HCT116 (cell line): ENCODE data around the gene EVC2. TPM values are rescaled to one million over a fixed set of nuclear protein-coding genes. Genes with fewer than 3 reads are reported as not detected.

Experiments
- ATAC-seq: fragments of 200-7000 bp; cut with Tn5 transposase; 2 replicates; pipeline ENCODE4 v1.9.1; 2020; ENCODE audit warnings: mild to moderate bottlenecking, moderate library complexity
- BruUV-seq: library from RNA; stranded (reverse); fragments of 400-500 nt; replicated peaks from 2 replicates; lab custom pipeline; 2021; lab: Mats Ljungman, UMichigan
- CTCF ChIA-PET: fragments of 300-600 bp; sonication (Branson Sonifier 250); formaldehyde crosslinking; loops from one replicate; lab custom pipeline; 2021; ENCODE audit warnings: antibody characterized with exemption; lab: Charles Lee
- POLR2A ChIA-PET: fragments of 300-600, 350-600 bp; sonication (Branson Sonifier 250); formaldehyde crosslinking; loops from one replicate; lab custom pipeline; 2021; ENCODE audit warnings: antibody characterized with exemption; lab: Charles Lee
- RAD21 ChIA-PET, 2 experiments: fragments of 300-600 bp; sonication (Branson Sonifier 250); formaldehyde crosslinking; loops; one replicate each; lab custom pipeline; 2023; ENCODE audit warnings: low total read pairs in 2 of 2; ENCODE audit not compliant: uncharacterized antibody in 2 of 2, unreplicated experiment in 2 of 2, low non-redundant PET in 1 of 2; lab: Charles Lee
- DNase-seq: peaks from one replicate; pipeline ENCODE4 v3.0.0-alpha.2; 2010; ENCODE audit warnings: low read depth, low spot score
- H2AFZ ChIP-seq: fragments of 200-600 bp; shearing (Covaris generic), sonication (generic); 2 replicates; pipeline ENCODE4 v1.6.1; 2017; ENCODE audit warnings: low read depth, mixed run types, mixed read lengths, antibody characterized with exemption, low read length; ENCODE audit not compliant: poor library complexity, severe bottlenecking
- H3K27ac ChIP-seq: 2 replicates; pipeline ENCODE4 v1.5.1; 2012; ENCODE audit warnings: low read depth, low read length
- H3K27me3 ChIP-seq: fragments of 200-600 bp; sonication (generic); 2 replicates; pipeline ENCODE4 v1.6.1; 2016; ENCODE audit warnings: mixed run types, low read length, mixed read lengths; ENCODE audit not compliant: insufficient read depth
- H3K36me3 ChIP-seq, 2 experiments: fragments of 200-500 bp in 1 of 2; fragments of 200-600 bp in 1 of 2; sonication (Bioruptor generic) in 1 of 2; sonication (generic) in 1 of 2; 2 replicates each; pipeline versions ENCODE4 v1.5.1 to v1.6.1; 2014 to 2016; ENCODE audit warnings: low read length in 2 of 2, inconsistent platforms in 1 of 2, mixed read lengths in 1 of 2, mixed run types in 1 of 2; ENCODE audit not compliant: insufficient read depth in 2 of 2, control insufficient read depth in 1 of 2
- H3K4me1 ChIP-seq, 2 experiments: fragments of 200-600 bp in 1 of 2; sonication (generic) in 1 of 2; 2 replicates each; pipeline versions ENCODE4 v1.5.1 to v1.6.1; 2012 to 2017; ENCODE audit warnings: low read length in 2 of 2, inconsistent platforms in 1 of 2, mild to moderate bottlenecking in 1 of 2, mixed read lengths in 1 of 2, mixed run types in 1 of 2, moderate library complexity in 1 of 2; ENCODE audit not compliant: insufficient read depth in 2 of 2, control insufficient read depth in 1 of 2
- H3K4me2 ChIP-seq: fragments of 200-600 bp; sonication (generic); 2 replicates; pipeline ENCODE4 v1.6.1; 2017; ENCODE audit warnings: mixed run types, low read length, mixed read lengths
- H3K4me3 ChIP-seq, 2 experiments: fragments of 200-600 bp in 1 of 2; sonication (generic) in 1 of 2; replicated peaks in 1 of 2; 2 replicates each; pipeline ENCODE4 v1.5.1; 2011 to 2016; ENCODE audit warnings: low read length in 2 of 2, control low read depth in 1 of 2, low read depth in 1 of 2, mild to moderate bottlenecking in 1 of 2, mixed read lengths in 1 of 2, mixed run types in 1 of 2
- H3K79me2 ChIP-seq: fragments of 200-600 bp; sonication (generic); 2 replicates; pipeline ENCODE4 v1.6.1; 2017; ENCODE audit warnings: mild to moderate bottlenecking, mixed run types, low read length, moderate library complexity, mixed read lengths; ENCODE audit not compliant: insufficient read depth
- H3K9ac ChIP-seq: fragments of 200-600 bp; sonication (generic); 2 replicates; pipeline ENCODE4 v1.6.1; 2016; ENCODE audit warnings: low read length, mixed read lengths
- H3K9me2 ChIP-seq: fragments of 200-600 bp; sonication (generic), shearing (Covaris generic); 2 replicates; pipeline ENCODE4 v1.6.1; 2017; ENCODE audit warnings: mixed run types, mild to moderate bottlenecking, moderate library complexity; ENCODE audit not compliant: insufficient read depth
- H3K9me3 ChIP-seq, 2 experiments: fragments of 200-500 bp in 1 of 2; fragments of 200-600 bp in 1 of 2; sonication (Bioruptor generic) in 1 of 2; sonication (generic) in 1 of 2; 2 replicates each; pipeline ENCODE4 v1.6.1; 2014 to 2017; ENCODE audit warnings: low read length in 2 of 2, mixed read lengths in 2 of 2, inconsistent platforms in 1 of 2, low read depth in 1 of 2, mild to moderate bottlenecking in 1 of 2, mixed run types in 1 of 2, moderate library complexity in 1 of 2; ENCODE audit not compliant: control insufficient read depth in 1 of 2, insufficient read depth in 1 of 2
- H4K20me1 ChIP-seq: fragments of 200-600 bp; sonication (generic), shearing (Covaris generic); 2 replicates; pipeline ENCODE4 v1.6.1; 2017; ENCODE audit warnings: mixed run types, mild to moderate bottlenecking, moderate library complexity; ENCODE audit not compliant: insufficient read depth
- CTCF ChIP-seq, 3 experiments: fragments of 200-600 bp in 1 of 3; sonication (generic) in 1 of 3; IDR thresholded peaks in 2 of 3; conservative IDR thresholded peaks in 1 of 3; 2 replicates each; pipeline ENCODE4 v1.5.1; 2012 to 2017; ENCODE audit warnings: low read depth in 2 of 3, low read length in 2 of 3, antibody characterized with exemption in 1 of 3, borderline replicate concordance in 1 of 3, control low read depth in 1 of 3, mild to moderate bottlenecking in 1 of 3, mixed read lengths in 1 of 3, mixed run types in 1 of 3, moderate library complexity in 1 of 3; ENCODE audit not compliant: insufficient read depth in 1 of 3
- EGR1 ChIP-seq: IDR thresholded peaks from 2 replicates; pipeline ENCODE4 v1.6.1; 2012; ENCODE audit warnings: low read depth
- EZH2 ChIP-seq: fragments of 200-600 bp; sonication (generic); IDR thresholded peaks from 2 replicates; pipeline ENCODE4 v1.6.1; 2017; ENCODE audit warnings: antibody characterized with exemption, mixed run types
- EZH2phosphoT487 ChIP-seq: fragments of 200-600 bp; IDR thresholded peaks from 2 replicates; pipeline ENCODE4 v1.6.1; 2018; ENCODE audit warnings: antibody characterized with exemption, borderline replicate concordance
- FOSL1 ChIP-seq: IDR thresholded peaks from 2 replicates; pipeline ENCODE4 v1.6.1; 2012; ENCODE audit warnings: low read depth
- REST ChIP-seq: IDR thresholded peaks from 2 replicates; pipeline ENCODE4 v1.6.1; 2012; ENCODE audit warnings: low read depth
- SIN3A ChIP-seq: IDR thresholded peaks from 2 replicates; pipeline ENCODE4 v1.6.1; 2012; ENCODE audit warnings: low read depth
- SP1 ChIP-seq: IDR thresholded peaks from 2 replicates; pipeline ENCODE4 v1.6.1; 2012; ENCODE audit warnings: low read depth
- TCF7L2 ChIP-seq: IDR thresholded peaks from 2 replicates; pipeline ENCODE4 v1.7.0; 2011; ENCODE audit warnings: borderline replicate concordance, inconsistent platforms; ENCODE audit not compliant: insufficient read depth, insufficient read length; ENCODE audit errors: extremely low read depth
- intact Hi-C: fragments of 100-400 bp; cut with micrococcal nuclease; formaldehyde crosslinking; loops from 2 replicates; pipeline ENCODE4 v1.10.0; 2022
- total RNA-seq: library from RNA; stranded (reverse); gene quantifications from one replicate; pipeline ENCODE4 v1.2.1, GENCODE V29; 2021; ENCODE audit not compliant: unreplicated experiment

EVC2 gene
- total RNA-seq, 1 experiment from 2014 or later: not detected

GRCh38 chr4:5575941-5576340, 132.4 kb downstream of the EVC2 start:
- no peaks in the 10 kb centered on the region for H4K20me1 ChIP-seq
- H2AFZ ChIP-seq: no peak overlapping the region
- H3K4me3 ChIP-seq: no peak overlapping the region
- CTCF ChIA-PET: no interaction called here
- H3K4me2 ChIP-seq: no peak overlapping the region
- TF ChIP-seq FOSL1: no peak
- no peak for TF ChIP-seq TCF7L2
- TF ChIP-seq EZH2: no peak
- no peak for TF ChIP-seq CTCF (IDR thresholded peaks at IDR 0.05 in 2 of 3, conservative IDR thresholded peaks at IDR 0.05 in 1 of 3; ENCODE audit: borderline replicate concordance in 1 of 3, insufficient read depth in 1 of 3, low read depth in 2 of 3, low read length in 2 of 3)
- TF ChIP-seq SIN3A: no peak
- H3K9me3 ChIP-seq: no peaks in the 10 kb centered on the region
- H3K9ac ChIP-seq: no peak overlapping the region
- RAD21 ChIA-PET: no interaction called here
- POLR2A ChIA-PET: no interaction called here
- no peak overlapping the region for H3K27ac ChIP-seq
- DNase-seq (no peak), ATAC-seq (no peak)
- no peaks in the 10 kb centered on the region for H3K4me1 ChIP-seq
- BruUV-seq: no TSS peak
- no peaks in the 10 kb centered on the region for H3K36me3 ChIP-seq
- intact Hi-C loops: no loop called here
- H3K9me2 ChIP-seq: no peaks in the 10 kb centered on the region
- no peaks in the 10 kb centered on the region for H3K79me2 ChIP-seq
- H3K27me3 ChIP-seq: peaks cover 63% of the 10 kb centered on the region

- no peak for TF ChIP-seq EZH2phosphoT487
- no peak for TF ChIP-seq REST
- TF ChIP-seq EGR1: no peak
- TF ChIP-seq TCF7L2: no peak
- no peak for TF ChIP-seq SP1
- Histone ChIP-seq H3K9me3 (no peaks in the 10 kb centered on the region), H2AFZ (no peak overlapping the region), H3K4me2 (no peak overlapping the region), H3K27me3 (peaks cover 51% of the 10 kb centered on the region), H3K36me3 (no peaks in the 10 kb centered on the region), H3K4me1 (no peaks in the 10 kb centered on the region), H3K9ac (no peak overlapping the region), H3K79me2 (no peaks in the 10 kb centered on the region), H3K9me2 (no peaks in the 10 kb centered on the region), H3K4me3 (no peak overlapping the region), H3K27ac (no peak overlapping the region), H4K20me1 (no peaks in the 10 kb centered on the region)
- no TSS peak for BruUV-seq
- no peak for ATAC-seq
- POLR2A ChIA-PET: no interaction called here
- DNase-seq: no peak
- RAD21 ChIA-PET: no interaction called here
- CTCF ChIA-PET: no interaction called here
- intact Hi-C loops: no loop called here
These were observed 134.0 kb downstream of the EVC2 start for GRCh38 chr4:5574386-5574785.
